Panc1 (cell line): ENCODE measurements around the gene TMEM88. TPM values are rescaled to one million over a fixed set of nuclear protein-coding genes. Genes with fewer than 3 reads are reported as not detected.

Experiments
- ATAC-seq: fragments of 200-7000 bp; cut with Tn5 transposase; 2 replicates; pipeline ENCODE4 v1.9.1; 2020; ENCODE audit warnings: mild to moderate bottlenecking, moderate library complexity
- BruUV-seq: library from RNA; stranded (reverse); fragments of 400-500 nt; replicated peaks from 2 replicates; lab custom pipeline; 2021; lab: Mats Ljungman, UMichigan
- CTCF ChIA-PET: fragments of 300-600 bp; sonication (Branson Sonifier 250); formaldehyde crosslinking; loops from one replicate; lab custom pipeline; 2022; ENCODE audit warnings: antibody characterized with exemption; lab: Charles Lee
- POLR2A ChIA-PET: fragments of 300-600 bp; sonication (Branson Sonifier 250); formaldehyde crosslinking; loops from one replicate; lab custom pipeline; 2022; ENCODE audit warnings: antibody characterized with exemption; lab: Charles Lee
- DNase-seq: peaks from one replicate; pipeline ENCODE4 v3.0.0-alpha.2; 2010; ENCODE audit warnings: low read depth, low spot score
- H3K27ac ChIP-seq: 2 replicates; pipeline ENCODE4 v1.5.1; 2011; ENCODE audit warnings: mild to moderate bottlenecking, low read length, inconsistent platforms
- H3K27me3 ChIP-seq: fragments of 200-500 bp; sonication (Bioruptor generic); 2 replicates; pipeline ENCODE4 v1.6.0; 2014; ENCODE audit warnings: low read length, inconsistent platforms; ENCODE audit not compliant: control insufficient read depth, insufficient read depth
- H3K36me3 ChIP-seq: fragments of 200-500 bp; sonication (Bioruptor generic); 2 replicates; pipeline ENCODE4 v1.5.1; 2014; ENCODE audit warnings: inconsistent platforms, mild to moderate bottlenecking, low read length, moderate library complexity; ENCODE audit not compliant: control insufficient read depth, insufficient read depth
- H3K4me1 ChIP-seq: 2 replicates; pipeline ENCODE4 v1.5.1; 2011; ENCODE audit warnings: inconsistent platforms, mild to moderate bottlenecking, low read length, moderate library complexity; ENCODE audit not compliant: control insufficient read depth, insufficient read depth
- H3K4me3 ChIP-seq, 2 experiments: 2 replicates each; pipeline ENCODE4 v1.5.1; 2011 to 2012; ENCODE audit warnings: low read depth in 2 of 2, low read length in 2 of 2, mild to moderate bottlenecking in 2 of 2, inconsistent platforms in 1 of 2, moderate library complexity in 1 of 2
- H3K9me3 ChIP-seq: fragments of 200-500 bp; sonication (Bioruptor generic); 2 replicates; pipeline ENCODE4 v1.5.1; 2014; ENCODE audit warnings: low read depth, mild to moderate bottlenecking, inconsistent platforms, low read length, moderate library complexity; ENCODE audit not compliant: control insufficient read depth, insufficient read depth
- CTCF ChIP-seq: fragments of 450-650 bp; IDR thresholded peaks from 2 replicates; pipeline ENCODE4 v1.5.1; 2017; ENCODE audit warnings: mild to moderate bottlenecking
- POLR2AphosphoS5 ChIP-seq: IDR thresholded peaks from 2 replicates; pipeline ENCODE4 v1.6.1; 2012; ENCODE audit warnings: mild to moderate bottlenecking, low read depth, low read length, moderate library complexity
- REST ChIP-seq, 2 experiments: IDR thresholded peaks; 2 replicates each; pipeline ENCODE4 v1.6.1; 2011 to 2012; ENCODE audit warnings: low read depth in 2 of 2, control low read depth in 1 of 2, low read length in 1 of 2, mild to moderate bottlenecking in 1 of 2, moderate library complexity in 1 of 2; ENCODE audit not compliant: insufficient read depth in 1 of 2
- SIN3A ChIP-seq: IDR thresholded peaks from 2 replicates; pipeline ENCODE4 v1.6.1; 2012; ENCODE audit warnings: low read depth, mild to moderate bottlenecking, low read length, moderate library complexity, borderline replicate concordance; ENCODE audit not compliant: insufficient read depth
- TCF7L2 ChIP-seq: IDR thresholded peaks from 2 replicates; pipeline ENCODE4 v1.6.1; 2011; ENCODE audit warnings: mild to moderate bottlenecking, low read depth, low read length, inconsistent platforms
- in situ Hi-C: cut with HindIII; loops from 2 replicates; pipeline ENCODE4 v1.10.0; 2016; ENCODE audit warnings: low sequenced_read_pairs, low pct_unique_long_range_greater_than_20kb
- intact Hi-C: fragments of 100-400 bp; cut with micrococcal nuclease; formaldehyde crosslinking; loops from one replicate; pipeline ENCODE4 v1.10.0; 2022; ENCODE audit not compliant: unreplicated experiment
- total RNA-seq: library from RNA; stranded (reverse); gene quantifications from one replicate; pipeline ENCODE4 v1.2.1, GENCODE V29; 2021; ENCODE audit not compliant: unreplicated experiment

Gene TMEM88
- total RNA-seq, 1 experiment from 2014 or later, result 1.6 TPM

- Histone ChIP-seq H3K4me1 (peaks cover 3% of the 10 kb centered on the region; the same call in 1 of the 2 replicates), H3K27ac (no peak overlapping the region), H3K27me3 (no peaks in the 10 kb centered on the region), H3K4me3 (no peak overlapping the region), H3K36me3 (no peaks in the 10 kb centered on the region; the same call in 1 of the 2 replicates), H3K9me3 (no peaks in the 10 kb centered on the region)
- intact Hi-C loops, result no loop called here
- DNase-seq (no peak), ATAC-seq (no peak)
- ChIA-PET CTCF (no interaction called here), POLR2A (interaction anchor here (1.2 kb wide), 1 partner anchor 14 kb away, joined by 4 read pairs; no protein-coding TSS in a partner anchor)
- in situ Hi-C loops, result no loop called here
- BruUV-seq, result no TSS peak
- TF ChIP-seq CTCF (no peak), TCF7L2 (no peak), POLR2AphosphoS5 (no peak), SIN3A (no peak), REST (IDR thresholded peaks at IDR 0.05; ENCODE audit: insufficient read depth in 1 of 2, low read depth in 2 of 2, low read length in 1 of 2) (no peak)
Observed at GRCh38 chr17:7830616-7831015, 24.2 kb upstream of the TMEM88 start.

GRCh38 chr17:7831233-7831632, 23.6 kb upstream of the TMEM88 start:
- ATAC-seq (no peak), DNase-seq (no peak)
- Histone ChIP-seq H3K4me3 (no peak overlapping the region), H3K9me3 (no peaks in the 10 kb centered on the region), H3K27me3 (no peaks in the 10 kb centered on the region), H3K27ac (no peak overlapping the region), H3K4me1 (peaks cover 3% of the 10 kb centered on the region; the same call in 1 of the 2 replicates), H3K36me3 (no peaks in the 10 kb centered on the region; the same call in 1 of the 2 replicates)
- no peak for TF ChIP-seq TCF7L2
- no peak for TF ChIP-seq POLR2AphosphoS5
- no peak for TF ChIP-seq REST (IDR thresholded peaks at IDR 0.05; ENCODE audit: insufficient read depth in 1 of 2, low read depth in 2 of 2, low read length in 1 of 2)
- TF ChIP-seq SIN3A, result no peak
- no peak for TF ChIP-seq CTCF
- ChIA-PET CTCF (no interaction called here), POLR2A (interaction anchor here (1.2 kb wide), 1 partner anchor 13 kb away, joined by 4 read pairs; no protein-coding TSS in a partner anchor)
- in situ Hi-C loops (no loop called here), intact Hi-C loops (no loop called here)
- no TSS peak for BruUV-seq
